SK-N-SH (cell line): Measurements from ENCODE around the gene CCL7.

Experiments used
- EP300 ChIP-seq, 2 experiments: IDR thresholded peaks; 2 replicates each; pipeline versions ENCODE4 v1.4.0 to v1.6.1; 2012; ENCODE audit warnings: borderline replicate concordance in 1 of 2, low read depth in 1 of 2, low read length in 1 of 2
- POLR2AphosphoS5 ChIP-seq: IDR thresholded peaks from 2 replicates; pipeline ENCODE4 v1.6.1; 2012; ENCODE audit warnings: low read depth, low read length
- RAD21 ChIP-seq: IDR thresholded peaks from 2 replicates; pipeline ENCODE4 v1.6.1; 2012; ENCODE audit warnings: mild to moderate bottlenecking, low read length
- TF ChIP-seq, protein P1 (sequence below): fragments of 200-600 bp; sonication (generic); IDR thresholded peaks from 2 replicates; pipeline ENCODE4 v1.6.1; 2017; ENCODE audit warnings: antibody characterized with exemption, mild to moderate bottlenecking, moderate library complexity
- TF ChIP-seq, protein P2 (sequence below): IDR thresholded peaks from 2 replicates; pipeline ENCODE4; 2012
- TF ChIP-seq, protein P3 (sequence below): IDR thresholded peaks from 2 replicates; pipeline ENCODE4 v1.4.0; 2012; ENCODE audit warnings: low read depth

DNA sequence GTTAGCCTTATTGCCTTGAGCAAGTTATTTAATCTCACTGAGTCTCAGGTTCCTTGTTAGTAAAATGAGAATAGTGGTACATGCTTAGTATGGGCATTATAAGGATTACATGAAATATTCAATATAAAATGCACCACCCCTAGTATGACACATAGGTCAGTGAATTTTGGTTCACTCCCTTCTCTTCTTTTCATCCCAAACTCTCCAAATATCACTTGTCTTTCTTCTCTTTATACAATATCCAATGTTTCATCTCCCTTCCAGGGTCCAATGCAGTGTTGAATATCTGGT, 43.3 kb upstream of the CCL7 start:
- TF ChIP-seq, protein P1, sequence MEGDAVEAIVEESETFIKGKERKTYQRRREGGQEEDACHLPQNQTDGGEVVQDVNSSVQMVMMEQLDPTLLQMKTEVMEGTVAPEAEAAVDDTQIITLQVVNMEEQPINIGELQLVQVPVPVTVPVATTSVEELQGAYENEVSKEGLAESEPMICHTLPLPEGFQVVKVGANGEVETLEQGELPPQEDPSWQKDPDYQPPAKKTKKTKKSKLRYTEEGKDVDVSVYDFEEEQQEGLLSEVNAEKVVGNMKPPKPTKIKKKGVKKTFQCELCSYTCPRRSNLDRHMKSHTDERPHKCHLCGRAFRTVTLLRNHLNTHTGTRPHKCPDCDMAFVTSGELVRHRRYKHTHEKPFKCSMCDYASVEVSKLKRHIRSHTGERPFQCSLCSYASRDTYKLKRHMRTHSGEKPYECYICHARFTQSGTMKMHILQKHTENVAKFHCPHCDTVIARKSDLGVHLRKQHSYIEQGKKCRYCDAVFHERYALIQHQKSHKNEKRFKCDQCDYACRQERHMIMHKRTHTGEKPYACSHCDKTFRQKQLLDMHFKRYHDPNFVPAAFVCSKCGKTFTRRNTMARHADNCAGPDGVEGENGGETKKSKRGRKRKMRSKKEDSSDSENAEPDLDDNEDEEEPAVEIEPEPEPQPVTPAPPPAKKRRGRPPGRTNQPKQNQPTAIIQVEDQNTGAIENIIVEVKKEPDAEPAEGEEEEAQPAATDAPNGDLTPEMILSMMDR, result no peak
- TF ChIP-seq, protein P2, sequence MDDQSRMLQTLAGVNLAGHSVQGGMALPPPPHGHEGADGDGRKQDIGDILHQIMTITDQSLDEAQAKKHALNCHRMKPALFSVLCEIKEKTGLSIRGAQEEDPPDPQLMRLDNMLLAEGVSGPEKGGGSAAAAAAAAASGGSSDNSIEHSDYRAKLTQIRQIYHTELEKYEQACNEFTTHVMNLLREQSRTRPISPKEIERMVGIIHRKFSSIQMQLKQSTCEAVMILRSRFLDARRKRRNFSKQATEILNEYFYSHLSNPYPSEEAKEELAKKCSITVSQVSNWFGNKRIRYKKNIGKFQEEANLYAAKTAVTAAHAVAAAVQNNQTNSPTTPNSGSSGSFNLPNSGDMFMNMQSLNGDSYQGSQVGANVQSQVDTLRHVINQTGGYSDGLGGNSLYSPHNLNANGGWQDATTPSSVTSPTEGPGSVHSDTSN, result no peak
- TF ChIP-seq POLR2AphosphoS5 (no peak), EP300 (IDR thresholded peaks at IDR 0.05; ENCODE audit: borderline replicate concordance in 1 of 2, low read depth in 1 of 2, low read length in 1 of 2) (no peak), RAD21 (no peak)
- TF ChIP-seq, protein P3, sequence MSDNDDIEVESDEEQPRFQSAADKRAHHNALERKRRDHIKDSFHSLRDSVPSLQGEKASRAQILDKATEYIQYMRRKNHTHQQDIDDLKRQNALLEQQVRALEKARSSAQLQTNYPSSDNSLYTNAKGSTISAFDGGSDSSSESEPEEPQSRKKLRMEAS, result no peak
